ENCODE data around the gene RXRG.

The RXRG gene

DNA sequence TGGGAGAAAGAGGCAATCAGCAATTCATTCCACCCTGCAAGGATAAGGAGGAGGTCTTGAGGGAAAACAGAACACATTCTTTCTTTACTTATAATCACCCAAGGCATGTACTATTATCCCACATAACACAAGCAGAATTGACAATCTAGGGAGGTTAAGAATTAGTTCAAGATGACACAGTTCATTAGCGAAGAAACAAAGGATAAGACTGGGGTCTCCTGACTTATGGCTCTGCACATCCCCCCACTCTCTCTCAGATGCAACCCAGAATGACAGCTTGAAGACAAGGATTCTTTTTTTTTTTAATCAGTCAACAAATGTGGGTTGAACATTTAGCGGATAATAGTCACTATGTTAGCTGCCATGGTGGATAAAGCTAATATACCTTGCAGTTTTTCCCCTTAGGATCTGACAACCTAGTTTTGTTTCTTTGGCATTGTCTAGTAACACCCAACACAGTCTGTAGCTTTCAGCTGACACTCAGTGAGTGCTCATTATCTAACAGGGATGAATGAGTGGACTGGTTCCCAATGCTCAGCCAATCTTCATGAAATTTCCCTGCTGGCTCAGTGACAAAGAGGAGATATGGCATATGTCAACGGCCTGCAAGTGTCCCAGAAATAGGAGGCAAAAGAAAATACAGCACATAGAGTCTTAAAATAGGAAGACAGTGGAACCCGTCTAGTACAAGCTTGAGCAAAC is 35.1 kb downstream of the RXRG start:
- DNase-seq (ENCODE audit: low spot score) = no peak

GRCh38 chr1:165408518-165408917 is 36.4 kb downstream of the RXRG start:
- peak; percentile 74 for DNase-seq (ENCODE audit: low spot score)

DNA sequence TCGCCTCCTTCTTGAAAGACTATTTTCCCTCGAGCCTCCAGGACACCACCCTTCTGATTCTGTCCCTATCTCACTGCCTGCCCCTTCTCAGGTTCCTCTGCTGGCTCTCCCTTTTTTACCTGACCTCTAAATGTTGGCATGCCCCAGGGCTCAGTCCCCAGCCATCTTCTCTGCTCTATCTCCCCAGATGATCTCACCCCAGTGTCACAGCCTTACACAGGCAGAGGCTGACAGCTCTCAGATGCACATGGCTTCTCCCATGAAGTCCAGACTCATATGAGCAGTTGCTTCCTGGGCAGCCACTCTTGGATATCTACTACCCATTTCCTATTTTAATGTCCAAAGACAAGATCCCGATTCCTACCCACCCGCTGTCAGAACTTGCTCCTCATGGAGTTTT is 37.5 kb downstream of the RXRG start:
- DNase-seq (ENCODE audit: low spot score) = no peak

DNA sequence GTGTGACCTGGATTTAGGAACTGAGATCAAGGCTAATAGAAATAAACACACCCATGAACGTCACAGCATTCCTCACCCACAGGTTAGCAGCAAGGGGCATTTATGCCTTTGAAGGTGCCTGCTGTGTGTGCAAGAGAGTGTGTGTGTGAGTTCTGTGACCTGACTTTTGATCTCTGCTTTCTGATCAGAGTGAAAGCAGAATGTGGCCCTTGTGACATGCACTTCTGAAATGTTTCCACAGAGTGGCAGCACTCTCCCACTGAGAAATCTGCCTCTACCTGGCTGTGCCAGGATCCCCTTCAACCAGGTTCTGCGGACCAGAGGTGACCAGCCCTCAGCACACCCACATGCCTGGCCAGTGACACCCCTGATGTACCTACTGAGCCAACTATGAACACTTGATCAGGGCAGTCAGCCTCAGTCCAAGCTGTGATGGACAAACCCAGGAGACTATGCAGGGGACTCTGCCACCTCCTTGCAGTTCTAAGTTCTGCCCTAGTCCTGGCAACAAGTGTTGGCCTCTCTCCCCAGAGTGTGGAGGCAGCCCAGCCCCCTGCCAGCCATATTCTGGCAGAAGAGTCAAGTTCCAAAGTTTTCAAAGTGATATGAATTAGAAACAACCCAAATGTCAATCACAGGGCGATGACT is 41.0 kb downstream of the RXRG start:
- DNase-seq (ENCODE audit: low spot score) = peak; percentile 78

GRCh38 chr1:165402517-165403111 is 42.3 kb downstream of the RXRG start:
- DNase-seq (ENCODE audit: low spot score) = no peak

- DNase-seq (ENCODE audit: low spot score) = peak; percentile 34
Measured at GRCh38 chr1:165397944-165398343, 47.0 kb downstream of the RXRG start.

- no peak for DNase-seq (ENCODE audit: low spot score)
Measured at GRCh38 chr1:165395901-165396300, 49.0 kb downstream of the RXRG start.

GRCh38 chr1:165395478-165395877 is 49.4 kb downstream of the RXRG start:
- no peak for DNase-seq (ENCODE audit: low spot score)

- DNase-seq (ENCODE audit: low spot score) = peak; percentile 90
Measured at GRCh38 chr1:165392634-165393571, 52.0 kb downstream of the RXRG start.

DNA sequence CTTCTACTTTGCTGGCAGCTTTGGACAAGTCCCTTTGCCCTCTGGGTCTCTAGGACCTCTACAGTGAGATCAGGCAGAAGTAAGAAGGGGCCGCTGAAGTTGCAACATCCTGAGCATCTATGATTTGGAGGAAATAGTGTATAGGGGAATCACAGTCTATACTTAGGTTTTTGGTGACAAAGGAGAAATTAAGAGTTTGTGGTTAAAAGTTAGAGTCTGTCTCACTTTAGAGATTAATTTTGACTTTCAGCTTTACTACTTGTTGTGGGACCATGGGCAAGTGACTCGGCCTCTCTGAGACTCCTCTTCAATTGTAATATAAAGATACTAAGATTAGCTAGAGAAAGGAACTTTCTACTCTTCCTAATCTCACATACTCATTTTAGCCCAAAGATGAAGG is 55.3 kb downstream of the RXRG start:
- DNase-seq (ENCODE audit: low spot score) = no peak

- DNase-seq (ENCODE audit: low spot score) = no peak
Measured at GRCh38 chr1:165387961-165388360, 57.0 kb downstream of the RXRG start.

DNA sequence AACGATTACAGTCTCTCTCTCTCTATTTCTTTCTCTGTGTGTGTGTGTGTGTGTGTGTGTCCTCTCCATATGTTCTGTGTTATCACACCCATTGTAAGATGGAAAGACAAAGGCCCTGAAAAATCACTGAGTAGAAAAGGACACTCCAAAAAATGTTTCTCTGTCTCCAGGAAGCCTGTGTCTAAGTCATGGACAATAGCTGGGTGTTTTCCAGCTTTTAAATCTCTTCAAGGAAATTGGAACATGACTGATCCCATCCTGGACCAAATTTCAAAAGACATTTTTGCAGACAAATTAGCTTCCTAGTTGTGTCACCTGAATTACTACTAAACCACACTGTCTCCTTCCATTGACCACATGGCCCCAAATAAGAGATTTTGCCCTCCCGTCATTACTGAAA is 57.4 kb downstream of the RXRG start:
- no peak for DNase-seq (ENCODE audit: low spot score)

- DNase-seq (ENCODE audit: low spot score) = no peak
Measured at GRCh38 chr1:165383599-165384405, 61.1 kb downstream of the RXRG start.

DNA sequence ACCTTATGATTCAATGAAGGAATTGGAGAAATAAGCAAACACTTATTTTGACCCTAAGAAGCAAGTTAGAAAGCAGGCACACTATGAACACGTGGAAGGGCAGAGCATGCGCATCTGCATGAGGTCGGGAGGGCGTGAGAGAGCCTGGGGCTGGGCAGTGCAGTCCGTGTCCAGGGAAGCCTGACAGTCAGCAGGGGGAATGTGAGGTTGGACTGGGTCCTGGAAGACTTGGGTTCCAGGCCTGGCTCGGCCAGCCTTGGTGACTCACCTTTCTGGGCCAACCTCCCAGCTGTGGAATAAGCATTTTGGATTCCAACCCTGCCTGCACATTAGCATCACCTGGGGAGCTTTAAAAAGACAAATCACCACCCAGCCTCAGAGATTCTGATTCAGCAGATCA is 61.9 kb downstream of the RXRG start:
- DNase-seq (ENCODE audit: low spot score) = peak; percentile 9

DNA sequence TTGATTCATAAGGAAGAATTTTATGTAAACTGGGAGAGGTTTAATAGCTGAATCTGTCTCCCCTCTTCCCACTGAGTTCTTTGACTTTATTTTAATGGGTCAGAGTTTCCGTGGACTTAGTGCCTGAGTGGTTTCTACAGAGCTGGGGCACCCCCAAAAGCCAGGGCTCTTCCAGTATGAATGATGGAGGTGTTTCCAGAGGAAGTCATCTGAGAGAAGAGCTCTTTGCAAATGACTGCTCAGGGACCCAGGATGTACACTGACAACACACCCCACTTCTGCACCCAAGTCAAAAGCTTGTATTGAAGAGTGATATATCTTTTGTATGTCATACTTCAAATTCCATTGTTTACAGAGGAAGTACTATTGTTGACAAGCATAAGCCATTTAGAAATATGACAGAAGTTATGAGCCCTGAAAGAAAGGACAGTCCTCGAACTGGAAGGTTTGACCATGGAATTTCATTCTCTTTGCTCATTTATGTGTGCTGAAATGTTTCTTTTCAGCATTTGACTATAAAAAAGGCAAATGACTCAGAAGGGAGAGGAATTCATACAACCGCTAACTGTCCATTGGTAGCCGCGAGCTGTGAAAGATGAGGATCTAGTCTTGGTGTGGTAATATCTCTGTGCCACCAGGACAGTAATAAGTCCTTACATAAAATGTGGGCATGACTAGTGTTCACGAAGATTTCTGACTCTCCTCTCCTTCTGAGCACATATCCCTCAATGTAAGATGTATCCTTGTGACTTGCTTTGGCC is 63.0 kb downstream of the RXRG start:
- no peak for DNase-seq (ENCODE audit: low spot score)

- DNase-seq (ENCODE audit: low spot score) = no peak
Measured at GRCh38 chr1:165376811-165377311, 68.1 kb downstream of the RXRG start.

DNA sequence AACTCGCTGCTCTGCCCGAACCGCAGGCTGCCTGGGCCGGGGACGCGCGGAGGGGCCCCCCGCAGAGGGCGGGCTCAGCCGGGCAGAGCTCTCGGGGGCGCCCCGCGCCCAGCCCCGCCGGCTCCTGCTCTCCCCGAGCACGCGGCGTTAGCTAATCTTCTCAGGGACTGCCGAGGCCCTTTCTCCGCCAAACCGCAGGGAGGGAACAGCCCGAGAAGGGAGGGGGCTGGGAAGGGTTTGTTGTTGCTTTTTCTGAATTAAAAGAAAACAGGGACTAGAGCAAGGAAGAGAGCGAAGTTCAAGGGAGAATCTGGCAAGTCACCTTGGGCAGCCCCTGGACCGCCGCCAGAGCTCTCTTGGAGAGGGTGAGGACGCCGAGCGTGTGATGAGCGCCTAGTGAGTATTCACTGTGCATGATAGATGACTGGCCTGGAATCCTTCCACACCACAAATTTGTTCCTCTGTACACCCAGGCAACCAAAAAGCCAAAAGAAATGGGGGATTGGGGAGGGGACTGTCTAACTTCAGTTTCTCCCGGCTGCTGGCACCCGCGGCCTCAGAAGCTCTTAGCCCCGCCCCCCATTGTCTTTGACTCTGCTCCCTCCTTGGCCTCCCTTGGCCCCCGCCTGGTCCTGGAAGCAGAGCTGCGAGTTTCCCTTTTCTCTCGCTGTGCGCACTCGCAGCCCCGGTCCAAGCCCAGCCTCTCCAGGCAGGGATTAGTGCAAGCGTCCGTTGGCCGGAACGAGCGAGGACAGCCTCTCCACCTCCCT is 68.7 kb downstream of the RXRG start:
- DNase-seq (ENCODE audit: low spot score) = peak; percentile 83

DNA sequence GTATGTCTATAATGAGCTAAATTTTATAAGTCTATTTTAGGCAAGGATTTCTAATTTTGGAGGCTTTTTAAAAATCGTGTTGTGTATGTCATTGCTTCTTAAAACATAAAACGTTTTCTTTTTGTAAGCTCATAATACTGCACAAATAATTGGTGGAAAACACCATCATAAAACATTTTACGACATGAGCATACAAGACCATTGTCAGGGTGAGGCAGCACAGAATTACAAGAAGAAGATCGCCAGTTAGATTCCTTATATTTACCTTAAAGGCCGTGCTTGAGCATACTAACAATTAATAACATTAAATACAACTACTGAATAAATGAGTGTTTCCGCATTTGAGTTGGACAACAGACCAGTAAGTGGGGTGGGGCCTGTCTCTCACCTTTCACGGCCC is 69.3 kb downstream of the RXRG start:
- DNase-seq (ENCODE audit: low spot score) = no peak

DNA sequence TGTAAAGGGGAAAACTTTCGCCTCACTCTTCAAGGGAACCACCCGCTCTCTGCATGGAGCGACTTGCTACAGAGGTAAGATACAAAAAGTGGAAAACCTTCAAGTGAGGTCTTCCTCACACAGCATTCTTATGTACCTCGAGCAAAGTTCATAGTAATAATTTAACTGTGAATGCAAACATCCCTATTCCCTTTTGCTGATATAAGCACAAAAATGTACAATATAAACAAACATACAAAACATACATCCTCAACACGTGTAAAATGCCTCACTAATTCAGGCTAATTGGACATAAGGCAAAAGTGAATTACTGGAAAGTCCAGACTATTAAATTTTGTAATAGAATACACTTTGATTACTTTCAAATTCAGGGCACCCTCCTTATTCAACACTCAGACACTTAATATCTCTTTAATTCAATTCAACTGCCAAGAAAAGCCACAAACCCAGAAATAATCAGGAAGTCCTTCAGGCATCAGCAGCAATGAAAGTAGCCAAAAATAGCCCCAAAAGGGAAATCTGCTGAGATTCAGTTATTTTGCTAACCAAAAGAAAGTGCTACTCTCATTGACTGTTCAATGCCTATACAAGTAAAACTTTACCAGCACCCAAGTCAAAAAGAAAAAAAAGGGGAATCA is 73.2 kb downstream of the RXRG start:
- no peak for DNase-seq (ENCODE audit: low spot score)
